ENCODE results near the gene ZNF48.
A peak's percentile ranks its signal among the peaks of the same experiment; 100 is the strongest.

The ZNF48 gene

DNA sequence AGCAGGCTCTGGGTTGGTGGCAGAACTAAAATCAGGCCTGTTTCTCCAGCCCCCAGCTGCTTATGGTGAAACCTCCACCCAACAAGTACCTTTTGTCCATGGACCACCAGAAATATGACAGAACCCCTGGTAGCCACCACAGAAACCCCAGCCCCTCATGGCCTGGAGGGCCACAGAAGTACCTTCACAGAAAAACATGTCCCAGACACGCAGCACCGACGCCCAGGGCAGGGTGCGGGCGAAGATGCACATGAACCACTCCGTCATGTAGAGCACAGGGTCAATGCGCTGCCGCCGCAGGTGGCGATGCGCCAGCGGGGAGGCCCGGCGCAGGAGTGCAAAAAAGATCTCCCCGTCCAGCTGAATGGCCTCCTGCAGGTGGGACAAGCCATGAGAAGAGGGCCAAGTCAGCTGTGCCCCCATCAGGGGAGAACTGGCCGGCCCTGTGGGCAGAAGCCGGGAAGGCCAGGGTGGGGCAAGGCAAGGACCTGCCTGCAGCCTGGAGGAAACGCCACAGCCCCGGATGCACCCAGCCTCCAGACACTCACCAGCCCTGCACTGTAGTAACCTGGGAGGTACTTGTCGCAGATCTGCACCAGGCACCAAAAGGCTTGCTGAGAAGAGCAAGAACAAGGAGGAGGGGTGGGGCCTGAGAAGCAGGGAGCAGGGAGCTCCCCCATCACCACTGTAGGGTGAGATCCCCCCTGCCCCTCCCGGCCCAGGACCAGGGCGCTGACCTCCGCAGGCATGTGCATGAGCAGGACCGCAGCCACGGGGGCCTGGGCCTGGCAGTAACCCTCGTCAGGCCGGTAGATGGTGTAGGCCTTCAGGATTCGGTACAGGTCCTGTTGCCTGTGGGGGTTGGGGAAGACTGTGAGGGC, 36.0 kb upstream of the ZNF48 start:
- no peak for DNase-seq

DNA sequence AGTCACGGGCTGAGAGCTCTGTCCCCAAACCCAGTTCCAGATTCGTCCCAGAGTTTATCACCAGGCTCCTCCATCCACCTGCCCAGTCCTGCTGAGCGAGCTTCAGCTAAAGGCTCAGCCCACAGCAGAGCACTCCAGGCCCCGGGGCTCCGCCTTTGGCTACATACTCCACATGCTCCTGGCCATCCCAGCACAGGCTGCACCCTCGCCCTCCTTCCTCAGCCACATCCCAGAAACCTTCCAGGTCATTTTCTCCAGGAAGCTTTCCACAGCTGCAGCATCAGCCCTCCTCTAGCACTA, 35.4 kb upstream of the ZNF48 start:
- no peak for DNase-seq

DNA sequence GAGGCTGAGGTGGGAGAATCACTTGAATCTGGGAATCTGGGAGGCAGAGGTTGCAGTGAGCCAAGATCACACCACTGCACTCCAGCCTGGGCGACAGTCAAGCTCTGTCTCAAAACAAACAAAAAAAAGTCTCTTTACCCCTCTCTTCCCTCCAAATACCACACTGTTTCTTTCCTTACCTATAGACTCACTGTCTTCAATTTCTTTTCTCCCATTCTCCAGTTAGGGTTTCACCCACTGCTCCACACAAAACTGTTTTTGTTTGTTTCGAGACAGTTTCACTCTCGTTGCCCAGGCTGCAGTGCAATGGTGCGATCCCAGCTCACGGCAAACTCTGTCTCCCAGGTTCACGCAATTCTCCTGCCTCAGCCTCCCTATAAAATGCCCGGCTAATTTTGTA, 34.0 kb upstream of the ZNF48 start:
- no peak for DNase-seq

DNA sequence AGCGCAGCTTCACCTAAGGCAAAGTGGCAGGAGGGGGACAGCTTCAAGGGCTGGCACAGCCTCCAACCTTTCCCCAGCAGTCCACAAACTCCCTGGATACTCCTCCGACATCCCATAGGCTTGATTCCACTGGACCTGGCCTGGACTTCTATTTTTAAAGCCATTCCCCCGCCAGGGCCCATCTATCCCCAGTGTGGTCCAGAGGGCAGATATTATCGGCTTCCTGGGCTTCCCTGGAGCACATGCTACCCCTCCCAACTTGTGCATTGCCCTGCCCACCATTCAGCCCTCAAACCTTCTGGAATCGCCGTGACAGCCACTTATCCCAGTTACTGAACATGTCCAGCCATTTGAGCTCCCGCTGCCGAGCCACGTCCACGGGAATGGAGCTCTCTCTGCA, 30.0 kb upstream of the ZNF48 start:
- no peak for DNase-seq

DNA sequence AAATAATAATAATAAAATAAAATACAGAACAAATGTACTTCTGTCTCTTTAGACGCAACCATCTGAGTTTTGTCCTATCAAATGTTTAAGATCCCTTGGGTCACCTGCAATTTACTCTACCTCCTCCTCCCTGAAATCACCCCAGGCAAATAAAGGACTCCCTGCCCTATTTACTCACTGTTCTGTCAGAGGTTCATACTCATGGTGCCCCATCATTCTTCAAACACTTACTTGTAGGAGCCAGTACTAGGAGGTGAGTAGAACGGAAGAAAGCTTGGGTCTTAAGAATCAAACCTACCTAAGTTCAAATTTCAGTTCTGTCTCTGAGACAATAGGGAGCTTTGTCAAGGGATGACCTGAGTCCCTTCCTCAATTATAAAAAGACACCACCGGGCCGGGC, 28.7 kb upstream of the ZNF48 start:
- DNase-seq: no peak

- DNase-seq: no peak
Measured at GRCh38 chr16:30367349-30368009, 27.7 kb upstream of the ZNF48 start.

- no peak for DNase-seq
Measured at GRCh38 chr16:30368122-30368791, 27.0 kb upstream of the ZNF48 start.

DNA sequence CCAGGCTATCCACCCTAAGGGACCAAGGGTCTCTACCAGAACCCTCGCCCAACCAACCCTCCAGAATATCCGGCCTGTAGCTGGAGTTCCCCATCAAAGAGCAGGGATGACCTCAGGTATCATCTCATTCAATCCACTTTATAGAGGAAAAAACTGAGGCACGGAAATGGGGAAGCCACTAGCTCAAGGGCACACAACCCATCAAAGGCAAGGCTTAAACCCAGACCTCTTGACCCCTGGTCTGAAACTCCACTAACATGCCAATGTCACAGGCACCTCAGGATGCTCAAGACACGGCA, 26.5 kb upstream of the ZNF48 start:
- DNase-seq: no peak

GRCh38 chr16:30369091-30369937, 25.9 kb upstream of the ZNF48 start:
- DNase-seq: no peak

DNA sequence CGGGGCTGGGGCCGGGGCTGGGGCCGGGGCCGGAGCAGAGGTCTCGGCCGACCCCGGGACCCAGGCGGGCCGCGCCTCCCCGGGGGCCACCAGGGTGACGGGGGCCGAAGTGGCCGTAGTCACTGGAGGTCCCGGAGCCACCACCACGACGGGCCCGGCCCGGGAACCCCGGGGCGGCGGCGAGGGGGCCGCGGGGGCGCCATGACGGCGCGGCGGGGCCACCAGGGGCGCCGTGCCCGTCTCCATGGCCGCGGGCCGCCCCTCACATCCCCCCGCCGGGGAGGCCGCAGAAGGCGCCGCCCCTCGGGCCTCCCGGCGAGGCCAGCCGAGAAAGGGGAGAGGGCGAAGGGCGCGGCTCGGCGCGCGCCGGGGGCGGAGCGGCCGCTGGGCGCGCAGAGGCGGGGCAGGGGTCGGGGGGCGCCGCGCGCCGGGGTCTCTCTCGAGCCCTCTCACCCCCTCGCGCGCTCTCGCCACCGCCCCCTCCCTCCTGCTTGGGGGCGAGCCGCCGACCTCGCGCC, 25.2 kb upstream of the ZNF48 start:
- DNase-seq: no peak

GRCh38 chr16:30370456-30371247, 24.6 kb upstream of the ZNF48 start, which contains the start of gene TBC1D10B:
Gene TBC1D10B, minus strand, starts transcription at chr16:30370494. Its CDS starts 311 bp downstream, at chr16:30370183.
- DNase-seq: peak; percentile 99

DNA sequence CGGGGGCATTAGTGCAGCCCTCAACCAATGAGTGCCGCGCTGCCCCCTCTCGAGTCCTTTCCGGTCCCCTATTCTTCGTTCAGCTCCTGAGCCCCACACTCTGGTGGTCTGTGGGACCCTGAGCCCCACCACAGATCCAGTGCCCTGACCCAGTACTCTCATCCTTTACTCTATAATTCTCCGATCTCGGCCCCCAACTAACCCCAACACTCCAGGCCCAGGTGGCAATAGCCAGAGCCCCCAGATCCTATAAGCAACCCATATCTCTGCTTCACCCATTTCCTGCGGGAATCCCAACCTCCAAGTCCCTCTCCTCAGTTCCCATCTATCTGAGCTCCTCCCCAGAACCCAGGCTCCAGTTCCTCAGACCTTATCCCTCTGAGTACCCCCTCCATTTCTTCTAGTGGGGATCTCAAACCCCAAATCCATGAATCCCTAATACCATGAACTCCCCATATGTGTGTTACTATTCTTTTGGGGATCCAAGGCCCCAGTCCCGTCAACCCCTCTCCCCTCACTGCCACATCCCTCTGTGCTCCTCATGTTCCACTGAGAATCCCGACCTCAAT, 23.9 kb upstream of the ZNF48 start:
- no peak for DNase-seq

GRCh38 chr16:30372038-30372712, 23.0 kb upstream of the ZNF48 start:
- DNase-seq: no peak

GRCh38 chr16:30372725-30373124, 22.5 kb upstream of the ZNF48 start:
- no peak for DNase-seq

DNA sequence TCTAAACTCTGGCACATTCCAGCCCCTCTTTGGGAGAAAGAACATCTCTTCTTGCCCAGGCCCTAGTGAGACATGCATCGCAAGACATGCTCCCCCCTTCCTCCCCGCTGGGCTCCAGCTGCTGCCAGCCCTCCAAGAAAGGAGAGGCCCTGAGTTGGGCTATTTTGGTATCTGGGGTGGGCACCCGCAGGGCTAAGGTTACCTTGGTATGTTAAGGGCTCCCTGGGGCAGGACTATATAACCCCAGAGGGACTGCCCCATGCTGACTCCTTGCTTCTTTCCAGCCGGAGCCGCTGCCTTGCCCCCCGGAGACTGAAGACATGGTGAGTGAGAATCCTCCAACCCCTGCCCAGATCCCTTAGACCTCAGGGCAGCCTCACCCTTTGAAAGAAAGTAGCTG, 20.7 kb upstream of the ZNF48 start, which contains the start of gene MYL11:
MYL11 (plus strand) TSS at position 265 of the 400 bp plus-strand sequence; CDS start at position 321, 56 bp downstream.
- DNase-seq: no peak

- DNase-seq: no peak
Measured at GRCh38 chr16:30375864-30376263, 19.4 kb upstream of the ZNF48 start.

DNA sequence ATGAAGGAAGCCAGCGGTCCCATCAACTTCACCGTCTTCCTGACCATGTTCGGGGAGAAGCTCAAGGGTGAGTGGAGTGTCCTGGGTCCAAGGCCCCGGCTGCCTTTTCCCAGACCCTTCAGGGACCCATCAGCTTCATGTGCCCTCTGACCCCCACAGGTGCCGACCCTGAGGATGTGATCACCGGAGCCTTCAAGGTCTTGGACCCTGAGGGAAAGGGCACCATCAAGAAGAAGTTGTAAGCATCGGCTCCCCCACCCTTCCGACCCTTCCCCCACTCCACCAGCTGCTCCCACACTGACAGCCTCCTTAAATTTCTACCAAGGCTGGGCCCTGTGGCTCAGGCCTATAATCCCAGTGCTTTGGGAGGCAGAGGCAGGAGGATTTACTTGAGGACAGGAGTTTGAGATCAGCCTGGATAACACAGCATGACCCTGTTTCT, 18.7 kb upstream of the ZNF48 start:
- no peak for DNase-seq

GRCh38 chr16:30377050-30377811, 18.0 kb upstream of the ZNF48 start:
- DNase-seq: no peak

DNA sequence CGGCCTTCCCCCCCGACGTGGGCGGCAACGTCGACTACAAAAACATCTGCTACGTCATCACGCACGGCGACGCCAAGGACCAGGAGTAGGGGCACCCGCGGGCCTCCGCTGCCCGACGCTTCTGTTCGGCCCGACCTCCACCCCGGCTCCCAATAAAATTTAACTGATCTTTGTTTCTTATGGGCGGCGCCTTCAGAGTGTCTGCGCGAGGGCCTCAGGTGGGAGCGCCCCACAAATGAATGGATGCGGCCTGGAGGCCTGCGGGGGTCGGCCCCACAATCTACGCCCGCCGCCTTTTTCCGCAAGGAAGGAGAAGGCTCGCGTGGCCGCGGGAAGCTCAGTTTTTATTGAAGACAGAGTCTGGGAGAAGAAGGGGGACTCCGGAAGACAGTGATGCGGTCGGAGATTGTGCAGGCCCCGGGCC, 17.4 kb upstream of the ZNF48 start:
- DNase-seq: peak; percentile 52
